Rectal smooth muscle tissue (tissue), 1 donor: ENCODE results near the gene SIRT7.
A peak's percentile ranks its signal among the peaks of the same experiment; 100 is the strongest.

ENCODE experiments used
- H3K27ac ChIP-seq: one replicate; pipeline ENCODE4 v1.7.0; 2013; ENCODE audit warnings: low read depth, low read length, inconsistent platforms
- H3K27me3 ChIP-seq: one replicate; pipeline ENCODE4 v1.7.0; 2013; ENCODE audit warnings: low read length; ENCODE audit not compliant: control insufficient read depth, insufficient read depth
- H3K36me3 ChIP-seq: one replicate; pipeline ENCODE4 v1.7.0; 2013; ENCODE audit warnings: low read length; ENCODE audit not compliant: control insufficient read depth, insufficient read depth
- H3K4me1 ChIP-seq: one replicate; pipeline ENCODE4 v1.7.0; 2013; ENCODE audit warnings: low read length; ENCODE audit not compliant: control insufficient read depth, insufficient read depth
- H3K4me3 ChIP-seq: one replicate; pipeline ENCODE4 v1.7.0; 2013; ENCODE audit warnings: low read length
- H3K9ac ChIP-seq: one replicate; pipeline ENCODE4 v1.7.0; 2013; ENCODE audit warnings: low read length

SIRT7 gene, protein sequence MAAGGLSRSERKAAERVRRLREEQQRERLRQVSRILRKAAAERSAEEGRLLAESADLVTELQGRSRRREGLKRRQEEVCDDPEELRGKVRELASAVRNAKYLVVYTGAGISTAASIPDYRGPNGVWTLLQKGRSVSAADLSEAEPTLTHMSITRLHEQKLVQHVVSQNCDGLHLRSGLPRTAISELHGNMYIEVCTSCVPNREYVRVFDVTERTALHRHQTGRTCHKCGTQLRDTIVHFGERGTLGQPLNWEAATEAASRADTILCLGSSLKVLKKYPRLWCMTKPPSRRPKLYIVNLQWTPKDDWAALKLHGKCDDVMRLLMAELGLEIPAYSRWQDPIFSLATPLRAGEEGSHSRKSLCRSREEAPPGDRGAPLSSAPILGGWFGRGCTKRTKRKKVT

DNA sequence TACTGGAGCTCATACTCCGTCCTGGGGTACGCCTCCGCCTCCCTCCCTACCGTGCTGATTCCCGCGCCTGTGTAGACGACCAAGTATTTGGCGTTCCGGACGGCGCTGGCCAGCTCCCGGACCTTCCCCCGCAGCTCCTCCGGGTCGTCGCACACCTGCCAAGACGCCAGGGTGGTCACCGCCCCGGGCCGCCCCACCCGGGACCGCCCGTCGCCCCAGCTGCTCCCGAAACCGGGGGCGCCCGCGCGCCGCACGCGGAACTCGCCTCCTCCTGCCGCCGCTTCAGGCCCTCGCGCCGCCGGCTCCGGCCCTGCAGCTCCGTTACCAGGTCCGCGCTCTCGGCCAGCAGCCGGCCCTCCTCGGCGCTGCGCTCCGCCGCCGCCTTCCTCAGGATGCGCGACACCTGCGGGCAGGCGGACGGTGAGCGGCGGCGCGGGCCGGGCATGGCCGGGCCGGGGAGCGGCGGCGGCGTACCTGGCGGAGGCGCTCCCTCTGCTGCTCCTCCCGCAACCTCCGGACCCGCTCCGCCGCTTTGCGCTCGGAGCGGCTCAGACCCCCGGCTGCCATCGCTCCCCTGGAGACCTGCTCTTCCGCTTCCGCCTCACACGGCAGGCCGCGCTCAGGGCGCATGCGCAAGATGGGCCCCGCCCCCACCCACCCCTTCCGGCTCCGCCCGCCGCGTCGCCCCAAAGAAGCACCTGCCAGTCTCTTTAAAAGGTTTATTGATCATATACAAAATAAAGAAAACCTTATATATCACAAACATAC, at the start of gene SIRT7:
TSS of gene SIRT7 (minus strand) at position 612 of the 768 bp plus-strand sequence. CDS start at position 567, 45 bp downstream.
- H3K27ac ChIP-seq = peak within 1 kb of the TSS; percentile 37
- peaks cover 48% of the 10 kb centered on the region for H3K36me3 ChIP-seq
- H3K4me1 ChIP-seq = peaks cover 8% of the 10 kb centered on the region
- no peaks in the 10 kb centered on the region for H3K27me3 ChIP-seq
- H3K4me3 ChIP-seq = peak within 1 kb of the TSS; percentile 70
- H3K9ac ChIP-seq = peak within 1 kb of the TSS; percentile 66

GRCh38 chr17:81967244-81967532, 49.2 kb upstream of the SIRT7 start:
- Histone ChIP-seq H3K36me3 (no peaks in the 10 kb centered on the region), H3K27me3 (peaks cover 12% of the 10 kb centered on the region), H3K27ac (no peak overlapping the region), H3K4me1 (peaks cover 4% of the 10 kb centered on the region), H3K9ac (no peak overlapping the region), H3K4me3 (peak overlapping the region; percentile 7)

DNA sequence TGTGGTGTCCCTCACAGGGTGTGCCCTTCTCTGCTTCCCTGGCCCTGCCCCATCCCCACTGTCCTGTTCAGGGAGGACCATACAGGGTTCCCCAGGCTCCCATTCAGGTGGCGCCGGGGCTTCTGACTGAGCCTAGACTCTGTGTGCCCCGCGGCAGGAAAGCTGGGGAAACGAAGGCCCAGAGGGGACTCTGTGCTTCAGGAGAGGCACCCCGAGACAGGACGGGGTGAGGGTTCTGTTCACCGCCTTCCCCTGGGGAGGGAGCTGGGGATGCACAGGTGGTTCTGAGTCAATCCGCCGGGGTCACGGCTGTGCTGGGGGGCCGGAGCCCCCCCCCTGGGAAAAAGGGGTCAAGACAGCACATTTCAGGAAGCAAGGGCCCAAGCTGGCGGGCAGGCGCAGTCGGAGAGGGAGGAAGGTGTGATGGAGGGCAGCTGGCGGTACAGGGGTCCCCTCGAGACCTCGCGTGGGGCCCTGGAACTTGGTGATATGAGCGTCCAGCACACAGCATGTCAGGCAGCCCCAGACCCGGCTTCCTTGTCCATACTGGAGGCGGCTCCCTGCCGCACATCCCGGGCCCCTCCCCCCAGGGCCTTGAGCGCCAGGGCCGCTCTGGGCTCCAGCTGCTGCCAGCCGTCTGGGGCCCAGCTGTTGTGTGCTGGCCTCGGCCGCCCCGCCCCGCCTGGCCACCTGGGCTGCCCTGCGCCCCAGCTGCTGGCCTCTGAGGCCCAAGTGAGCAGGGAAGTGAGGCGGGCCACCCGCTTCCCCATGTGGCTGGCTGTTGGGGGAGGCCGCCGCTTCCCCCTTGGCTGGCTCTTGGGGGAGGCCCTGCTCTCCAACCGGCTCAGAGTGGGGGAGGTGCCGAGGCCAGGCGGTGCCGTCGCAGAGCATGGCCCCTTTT, 48.6 kb upstream of the SIRT7 start:
- Histone ChIP-seq H3K27ac (no peak overlapping the region), H3K9ac (no peak overlapping the region), H3K4me3 (peak overlapping the region; percentile 7), H3K27me3 (peaks cover 18% of the 10 kb centered on the region), H3K36me3 (no peaks in the 10 kb centered on the region), H3K4me1 (peaks cover 4% of the 10 kb centered on the region)

GRCh38 chr17:81964081-81964849, 46.3 kb upstream of the SIRT7 start:
- Histone ChIP-seq H3K27ac (no peak overlapping the region), H3K36me3 (no peaks in the 10 kb centered on the region), H3K4me3 (no peak overlapping the region), H3K4me1 (peaks cover 4% of the 10 kb centered on the region), H3K9ac (no peak overlapping the region), H3K27me3 (peaks cover 26% of the 10 kb centered on the region)

DNA sequence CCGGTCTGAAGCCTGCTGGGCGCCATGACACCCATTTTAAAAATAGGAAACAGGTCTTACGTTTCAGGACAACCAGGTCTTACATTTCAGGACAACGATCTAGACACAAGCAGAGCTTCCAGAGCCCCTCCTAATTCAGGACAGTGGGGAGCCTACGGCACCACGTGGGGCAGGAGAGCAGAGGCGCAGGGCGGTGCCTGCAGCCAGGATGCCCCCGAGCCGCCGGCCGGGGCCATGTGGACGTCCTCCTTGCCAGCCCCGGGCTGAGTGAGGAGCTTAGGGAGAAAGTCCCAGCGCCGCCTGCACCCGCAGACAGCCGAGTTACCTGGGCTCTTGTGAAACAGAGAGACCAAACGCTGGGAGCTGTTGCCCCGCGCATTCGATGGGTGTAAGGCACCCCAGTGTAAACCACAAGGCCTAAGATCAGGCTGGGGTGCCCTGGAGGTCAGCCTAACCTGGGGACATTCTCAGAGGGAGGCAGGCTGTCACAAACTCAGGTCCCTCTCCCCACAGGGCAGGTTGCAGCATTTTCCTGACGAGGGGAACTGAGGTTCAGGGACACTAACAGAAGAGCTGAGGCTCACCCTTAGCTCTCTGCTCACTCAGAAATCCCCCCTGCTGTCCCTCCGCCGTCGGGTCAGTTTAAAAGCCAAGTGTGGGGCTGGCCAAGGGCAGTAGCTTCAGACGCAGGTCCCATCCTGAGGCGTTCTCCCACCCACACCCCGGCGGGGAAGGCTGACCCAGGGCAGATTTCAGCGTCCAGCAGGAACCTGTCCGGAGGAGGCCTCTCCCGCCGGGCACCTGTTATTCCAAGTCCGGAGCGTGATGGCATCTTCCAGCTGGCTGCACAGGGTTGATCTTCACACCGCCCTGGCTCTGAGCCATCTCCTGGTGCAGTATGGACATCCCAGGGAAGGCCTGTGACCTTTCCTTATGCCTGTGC, 44.8 kb upstream of the SIRT7 start:
- Histone ChIP-seq H3K27me3 (peaks cover 35% of the 10 kb centered on the region), H3K4me1 (no peaks in the 10 kb centered on the region), H3K36me3 (no peaks in the 10 kb centered on the region), H3K4me3 (no peak overlapping the region), H3K27ac (no peak overlapping the region), H3K9ac (no peak overlapping the region)

DNA sequence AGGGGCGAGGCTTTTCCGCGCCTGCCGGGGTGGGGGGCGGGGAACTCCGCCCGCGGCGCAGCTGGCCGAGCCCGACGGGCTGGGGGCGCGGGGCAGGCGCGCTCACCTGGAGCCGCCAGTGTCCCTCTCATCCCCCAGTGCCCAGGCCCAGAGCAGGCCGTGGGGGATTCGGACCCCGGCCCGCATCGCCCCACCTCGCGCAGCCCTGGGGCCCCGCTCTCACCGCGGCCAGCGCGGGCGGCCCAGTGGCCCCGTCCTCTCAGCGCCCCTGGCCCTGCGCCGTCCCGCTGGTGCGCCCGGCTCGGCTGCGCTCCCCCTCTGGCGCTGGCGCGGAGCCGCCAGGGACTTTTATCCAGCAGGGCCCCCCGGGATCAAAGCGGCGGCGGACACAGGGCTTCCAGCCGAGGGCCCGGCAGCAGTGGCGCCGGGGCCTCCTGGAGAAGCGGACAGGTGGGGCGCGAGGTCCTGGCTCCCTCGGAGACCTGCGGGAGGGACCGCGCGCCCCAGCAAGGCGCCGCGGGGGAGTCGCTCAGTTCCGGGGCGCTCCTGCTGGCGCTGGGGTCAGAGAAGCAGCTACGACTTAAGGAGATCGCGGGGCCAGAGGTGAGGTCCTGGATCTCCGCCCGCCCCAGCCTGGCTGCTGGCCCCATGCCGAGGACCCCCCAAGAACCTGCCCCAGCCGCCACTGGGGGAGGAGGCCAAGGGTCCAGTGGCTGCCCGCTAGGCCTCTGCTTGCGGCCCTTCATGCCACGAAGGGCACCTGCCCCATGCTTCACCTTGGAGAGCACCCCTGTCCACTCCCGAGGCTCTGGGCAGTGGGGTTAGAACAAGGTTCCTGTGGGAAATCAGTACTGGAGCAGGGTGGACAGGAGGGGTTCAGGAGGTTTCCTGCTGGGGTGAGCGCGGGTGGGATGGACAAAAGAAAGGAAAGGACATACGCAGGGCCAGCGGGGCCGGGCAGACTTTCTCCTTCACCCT, 43.8 kb upstream of the SIRT7 start:
- no peak overlapping the region for H3K27ac ChIP-seq
- no peaks in the 10 kb centered on the region for H3K36me3 ChIP-seq
- H3K4me1 ChIP-seq = no peaks in the 10 kb centered on the region
- H3K27me3 ChIP-seq = peaks cover 35% of the 10 kb centered on the region
- no peak overlapping the region for H3K9ac ChIP-seq
- H3K4me3 ChIP-seq = no peak overlapping the region

GRCh38 chr17:81961087-81961511, 43.1 kb upstream of the SIRT7 start, which contains the start of gene NOTUM:
Gene NOTUM (minus strand): TSS chr17:81961187. CDS start chr17:81960909, 278 bp downstream.
- Histone ChIP-seq H3K36me3 (no peaks in the 10 kb centered on the region), H3K27me3 (peaks cover 38% of the 10 kb centered on the region), H3K4me1 (no peaks in the 10 kb centered on the region), H3K27ac (no peak within 1 kb of the TSS), H3K4me3 (peak within 1 kb of the TSS; percentile 21), H3K9ac (no peak within 1 kb of the TSS)

DNA sequence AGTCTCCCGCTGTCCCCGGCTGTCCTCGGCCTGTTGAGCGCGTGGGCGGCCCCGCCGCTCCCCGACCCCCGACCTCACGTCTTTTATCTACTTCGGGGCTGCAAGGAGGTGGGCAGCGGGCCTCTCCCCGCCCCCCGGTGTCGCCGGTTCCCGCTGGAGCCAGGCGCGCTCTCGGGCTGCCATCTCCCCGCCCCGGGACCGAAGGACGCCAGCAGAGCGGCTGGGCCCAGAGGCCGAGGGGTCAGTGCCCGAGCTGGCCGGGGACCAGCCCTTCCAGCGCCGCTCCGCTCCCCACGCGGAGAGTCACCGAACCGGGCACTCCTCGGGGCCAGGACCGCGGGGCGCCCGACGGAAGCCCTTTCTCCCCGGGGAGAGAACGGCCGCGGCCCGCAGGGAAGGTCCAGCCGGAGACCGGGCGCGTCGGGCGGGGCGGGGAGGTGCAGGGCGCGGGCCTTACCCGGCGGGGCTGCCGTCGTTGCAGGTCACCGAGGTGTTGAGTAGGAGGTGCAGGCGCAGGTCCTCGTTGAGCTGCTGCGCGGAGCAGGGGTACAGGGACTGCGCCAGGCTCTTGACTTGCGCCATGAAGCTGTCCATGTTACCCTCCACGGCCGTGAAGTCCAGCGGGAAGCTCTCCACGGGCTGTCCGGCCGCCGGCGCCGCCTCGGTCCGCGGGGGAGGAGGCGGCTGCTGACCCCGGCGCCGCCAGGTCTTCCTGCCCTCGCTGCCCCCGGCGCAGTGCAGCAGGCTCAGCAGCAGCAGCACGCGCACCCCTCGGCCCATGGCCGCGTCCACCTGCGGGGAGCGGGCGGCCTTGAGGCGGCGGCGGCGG, 42.4 kb upstream of the SIRT7 start:
- H3K4me3 ChIP-seq = peak overlapping the region; percentile 21
- no peaks in the 10 kb centered on the region for H3K36me3 ChIP-seq
- H3K27ac ChIP-seq = no peak overlapping the region
- peaks cover 38% of the 10 kb centered on the region for H3K27me3 ChIP-seq
- no peaks in the 10 kb centered on the region for H3K4me1 ChIP-seq
- no peak overlapping the region for H3K9ac ChIP-seq

- H3K9ac ChIP-seq = no peak overlapping the region
- H3K27ac ChIP-seq = no peak overlapping the region
- no peaks in the 10 kb centered on the region for H3K4me1 ChIP-seq
- H3K36me3 ChIP-seq = no peaks in the 10 kb centered on the region
- peak overlapping the region; percentile 21 for H3K4me3 ChIP-seq
- peaks cover 38% of the 10 kb centered on the region for H3K27me3 ChIP-seq
Measured at GRCh38 chr17:81959362-81960129, 41.6 kb upstream of the SIRT7 start.
